Stomach (tissue), 9 donors: ENCODE data around the gene TNS3. TPM values are rescaled to one million over a fixed set of nuclear protein-coding genes. Genes with fewer than 3 reads are reported as not detected.
"Not testable (repeated sequence)": the region's sequence is repeated elsewhere in the genome, so short reads cannot be mapped to it uniquely, and the experiment has no call there.

ENCODE experiments used
- DNase-seq, 2 donors: peaks; one replicate each; pipeline versions ENCODE4 v3.0.0 to v3.0.0-alpha.2; 2013 to 2019
- H3K27ac ChIP-seq, 5 donors: fragments of 200-600 bp in 4 of 5; sonication (generic) in 4 of 5; one replicate each; pipeline ENCODE4 v1.5.1; 2013 to 2019; ENCODE audit warnings: mild to moderate bottlenecking in 1 of 5, moderate library complexity in 1 of 5
- H3K27me3 ChIP-seq, 3 donors: fragments of 200-600 bp; sonication (generic); one replicate each; pipeline ENCODE4 v1.5.1; 2017 to 2019; ENCODE audit warnings: mixed run types in 1 of 3
- H3K36me3 ChIP-seq, 4 donors: fragments of 200-600 bp; sonication (generic); 1 replicate in 3 of 4; 2 replicates in 1 of 4; pipeline ENCODE4 v1.5.1; 2016 to 2019
- H3K4me1 ChIP-seq, 4 donors: fragments of 200-600 bp; sonication (generic); one replicate each; pipeline ENCODE4 v1.5.1; 2016 to 2019
- H3K4me3 ChIP-seq, 4 donors: fragments of 200-600 bp; sonication (generic) in 3 of 4; one replicate each; pipeline ENCODE4 v1.5.1; 2016 to 2019; ENCODE audit warnings: mild to moderate bottlenecking in 1 of 4
- H3K9me3 ChIP-seq, 4 donors: fragments of 200-600 bp; sonication (generic); one replicate each; pipeline ENCODE4 v1.5.1; 2016 to 2019
- CTCF ChIP-seq, 7 experiments: fragments of 450-650 bp in 4 of 7; fragments of 200-600 bp in 3 of 7; sonication (generic) in 3 of 7; IDR thresholded peaks; one replicate each; pipeline ENCODE4 v1.5.1; 2016 to 2019; ENCODE audit warnings: antibody characterized with exemption in 7 of 7, control low read depth in 2 of 7, mild to moderate bottlenecking in 1 of 7
- EP300 ChIP-seq: sonication (generic); formaldehyde crosslinking; IDR thresholded peaks from one replicate; pipeline ENCODE4 v1.6.1; 2017; ENCODE audit warnings: antibody characterized with exemption
- POLR2A ChIP-seq, 4 donors: fragments of 450-650 bp; IDR thresholded peaks; one replicate each; pipeline ENCODE4 v1.6.1; 2016; ENCODE audit warnings: antibody characterized with exemption in 4 of 4, control low read depth in 2 of 4, mild to moderate bottlenecking in 1 of 4, moderate library complexity in 1 of 4
- POLR2AphosphoS5 ChIP-seq, 3 donors: sonication (generic); formaldehyde crosslinking; IDR thresholded peaks; one replicate each; pipeline ENCODE4 v1.6.1; 2016; ENCODE audit warnings: antibody characterized with exemption in 3 of 3
- WGBS, 5 donors: extraction: QIAGEN DNeasy Blood & Tissue Kit in 3 of 5; methylation state at CpG; one replicate each; pipeline versions ENCODE4 v1.1.5 to v1.1.7; 2013 to 2018; 5-methylcytosine and 5-hydroxymethylcytosine counted together
- intact Hi-C: fragments of 100-400 bp; cut with DNase I; formaldehyde crosslinking; loops from one replicate; pipeline ENCODE4 v1.15.1; 2023; ENCODE audit warnings: low total_unique reads
- polyA plus RNA-seq, 3 donors: library from polyadenylated mRNA; stranded (reverse); fragments of 200-250 nt; gene quantifications; one replicate each; pipeline ENCODE4 v1.2.3, GENCODE V29; 2013
- total RNA-seq, 5 donors: library from RNA; depleted of rRNA; stranded (reverse); fragments of >200 nt; gene quantifications; one replicate each; pipeline versions ENCODE4 v1.1.0 to v1.2.3, GENCODE V29; 2014 to 2016
- donor health status: healthy with polysubstance abuse.
- donor health status: Bipolar disorder and iron deficiency.
- donor health status: healthy.

The TNS3 gene
- total and polyA plus RNA-seq, 8 donors = 10.0 to 105 (median 41.0) TPM

- TF ChIP-seq POLR2AphosphoS5 (IDR thresholded peaks at IDR 0.05) (peak in 2 of 3 donors; percentile 11 to 65), CTCF (IDR thresholded peaks at IDR 0.05) (no peak)
- no peaks in the 10 kb centered on the region for H3K9me3 ChIP-seq
- peaks cover 14 to 35% (median 24%) of the 10 kb centered on the region in 4 donors for H3K4me1 ChIP-seq
- H3K27me3 ChIP-seq = no peaks in the 10 kb centered on the region
- H3K27ac ChIP-seq = peak overlapping the region; percentile 56 to 78 (median 71)
- DNase-seq = peak; percentile 71 to 82
- WGBS, 5 donors = 22 to 43% (median 33%) methylated on average over 10 of the region's 10 CpGs
- intact Hi-C loops = no loop called here
- no peaks in the 10 kb centered on the region for H3K36me3 ChIP-seq
- H3K4me3 ChIP-seq = no peak overlapping the region
These were observed 29.2 kb upstream of the TNS3 start for GRCh38 chr7:47611045-47611511.

GRCh38 chr7:47610506-47611044 is 28.7 kb upstream of the TNS3 start:
- no peaks in the 10 kb centered on the region for H3K9me3 ChIP-seq
- H3K4me1 ChIP-seq = peaks cover 16 to 40% (median 28%) of the 10 kb centered on the region in 4 donors
- DNase-seq = peak in 1 of 2 donors; percentile 62
- 17 to 40% (median 23%) methylated on average over 4 of the region's 4 CpGs for WGBS, 5 donors
- no peak overlapping the region for H3K4me3 ChIP-seq
- TF ChIP-seq POLR2A (IDR thresholded peaks at IDR 0.05) (no peak), POLR2AphosphoS5 (IDR thresholded peaks at IDR 0.05) (peak in 2 of 3 donors; percentile 8 to 35)
- H3K36me3 ChIP-seq = no peaks in the 10 kb centered on the region
- intact Hi-C loops = no loop called here
- H3K27ac ChIP-seq = peak overlapping the region; percentile 56 to 78 (median 71)
- H3K27me3 ChIP-seq = no peaks in the 10 kb centered on the region

- Histone ChIP-seq H3K9me3 (no peaks in the 10 kb centered on the region), H3K4me1 (peaks cover 21 to 47% (median 34%) of the 10 kb centered on the region in 4 donors), H3K4me3 (no peak overlapping the region), H3K27me3 (no peaks in the 10 kb centered on the region), H3K27ac (peak overlapping the region; percentile 56 to 78 (median 71)), H3K36me3 (no peaks in the 10 kb centered on the region)
- intact Hi-C loops = no loop called here
- DNase-seq = peak in 1 of 2 donors; percentile 60
- WGBS, 5 donors = 64 to 87% (median 72%) methylated on average over 15 to 16 of the region's 16 CpGs
- TF ChIP-seq POLR2A (IDR thresholded peaks at IDR 0.05) (no peak), POLR2AphosphoS5 (IDR thresholded peaks at IDR 0.05) (peak in 2 of 3 donors; percentile 16 to 61), CTCF (IDR thresholded peaks at IDR 0.05) (no peak), EP300 (no peak)
These were observed 28.0 kb upstream of the TNS3 start for GRCh38 chr7:47609803-47610452.

GRCh38 chr7:47606593-47607046 is 24.7 kb upstream of the TNS3 start:
- DNase-seq, H3K36me3 ChIP-seq, H3K27me3 ChIP-seq, H3K4me3 ChIP-seq, H3K9me3 ChIP-seq, intact Hi-C loops: not testable (repeated sequence)
- Histone ChIP-seq H3K27ac (peak overlapping the region in 2 of 5 donors; percentile 46 to 78), H3K4me1 (peaks cover 30 to 63% (median 48%) of the 10 kb centered on the region in 4 donors)
- WGBS, 5 donors = 92 to 95% (median 94%) methylated on average over 9 of the region's 9 CpGs

- Histone ChIP-seq H3K27ac (peak overlapping the region in 4 of 5 donors; percentile 46 to 78 (median 70)), H3K36me3 (no peaks in the 10 kb centered on the region), H3K4me1 (peaks cover 31 to 63% (median 48%) of the 10 kb centered on the region in 4 donors), H3K4me3 (no peak overlapping the region), H3K9me3 (no peaks in the 10 kb centered on the region), H3K27me3 (no peaks in the 10 kb centered on the region)
- no peak for DNase-seq
- WGBS, 5 donors = 92 to 96% (median 95%) methylated on average over 9 of the region's 9 CpGs
- intact Hi-C loops = no loop called here
- TF ChIP-seq POLR2AphosphoS5 (IDR thresholded peaks at IDR 0.05) (no peak), EP300 (no peak), CTCF (IDR thresholded peaks at IDR 0.05) (no peak), POLR2A (IDR thresholded peaks at IDR 0.05) (no peak)
These were observed 24.1 kb upstream of the TNS3 start for GRCh38 chr7:47605816-47606575.
